ENCODE measurements around the gene ZCWPW1.
"Not testable (repeated sequence)": the region's sequence is repeated elsewhere in the genome, so short reads cannot be mapped to it uniquely, and the experiment has no call there.

GRCh38 chr7:100381531-100382233 is 46.8 kb downstream of the ZCWPW1 start:
- TF ChIP-seq CTCF (conservative IDR thresholded peaks at IDR 0.05; ENCODE audit: low read depth in 2 of 2); EZH2phosphoT487 (IDR thresholded peaks at IDR 0.05; ENCODE audit: unreplicated experiment); EZH2 (IDR thresholded peaks at IDR 0.05; ENCODE audit: low read depth, unreplicated experiment); ZNF114 (CRISPR knock-in tag; IDR thresholded peaks at IDR 0.05); ZNF331 (CRISPR knock-in tag; IDR thresholded peaks at IDR 0.05; ENCODE audit: low read depth); JUNB (IDR thresholded peaks at IDR 0.05; ENCODE audit: unreplicated experiment); CREB1 (CRISPR knock-in tag; IDR thresholded peaks at IDR 0.05; ENCODE audit: low read depth); REST (IDR thresholded peaks at IDR 0.05; ENCODE audit: unreplicated experiment); ETS1 (IDR thresholded peaks at IDR 0.05); NANOG (IDR thresholded peaks at IDR 0.05; ENCODE audit: borderline replicate concordance): not testable (repeated sequence)
- 0 out of 2 replicates have a peak, but pooled peaks have one; percentile 27 for TF ChIP-seq POLR2AphosphoS5 (IDR thresholded peaks at IDR 0.05; ENCODE audit: low read depth)

All from GM23338 (cell line).